ENCODE data around the gene NYAP1. TPM values are rescaled to one million over a fixed set of nuclear protein-coding genes. Genes with fewer than 3 reads are reported as not detected.

The NYAP1 gene
- total and polyA plus RNA-seq, 3 donors from 2014 or later, result 15.7 to 27.3 (median 24.7) TPM

DNA sequence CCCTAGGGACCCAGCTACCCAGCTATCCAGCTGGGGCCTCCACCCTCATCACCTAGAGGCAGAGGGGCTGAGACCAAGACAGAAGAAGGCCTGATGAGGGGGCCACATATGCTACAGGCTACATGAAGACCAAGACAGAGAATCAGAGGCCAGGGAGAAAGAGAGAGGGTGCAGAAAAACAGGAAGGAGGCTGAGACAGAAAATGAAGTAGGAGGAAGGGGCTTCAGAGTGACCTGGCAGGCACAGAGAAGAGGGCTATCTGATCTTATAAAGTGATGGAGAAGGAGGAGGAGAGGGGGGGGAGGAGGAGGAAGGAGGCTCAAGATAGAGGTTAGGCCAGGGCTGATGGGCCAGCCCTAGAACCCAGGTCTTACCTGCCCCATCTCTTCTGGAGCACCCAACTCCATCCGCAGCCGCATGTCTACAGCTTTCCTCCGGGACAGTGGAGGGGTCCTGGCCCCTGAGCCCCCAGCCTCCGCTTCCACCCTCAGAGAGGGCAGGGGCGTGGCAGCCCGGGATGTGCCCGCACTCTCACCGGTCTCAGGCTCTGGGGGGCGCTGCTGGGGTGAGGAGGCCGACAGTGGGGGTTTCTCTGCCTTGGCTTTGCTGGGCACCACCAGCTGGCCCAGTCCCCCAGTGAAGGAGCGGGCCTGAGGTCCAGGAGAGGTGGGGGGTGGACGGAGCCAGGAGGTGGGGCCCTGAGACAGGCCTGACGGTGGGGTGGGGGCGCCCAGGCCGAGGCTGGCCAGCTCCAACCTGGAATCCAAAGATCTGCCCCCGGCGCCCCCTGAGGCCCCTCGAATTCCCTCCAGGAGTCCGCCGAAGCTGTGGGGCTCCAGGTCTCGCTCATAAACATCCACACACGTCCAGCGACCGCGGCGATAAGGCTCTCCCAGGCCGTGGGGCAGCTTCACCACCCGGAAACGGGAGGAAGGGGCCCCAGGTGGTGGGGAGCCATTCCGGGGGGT is 6.5 kb upstream of the NYAP1 start:
- Histone ChIP-seq H3K4me1 (peaks cover 54% of the 10 kb centered on the region), H3K9me3 (no peaks in the 10 kb centered on the region), H3K4me3 (peak overlapping the region; percentile 83 to 98), H3K36me3 (ENCODE audit: low read depth, missing control alignments) (no peaks in the 10 kb centered on the region), H3K27me3 (no peaks in the 10 kb centered on the region), H3K27ac (peak overlapping the region; percentile 93 to 95)
- intact Hi-C loops (cut with DNase I; ENCODE audit: low total_unique reads), result no loop called here
- WGBS, 2 donors, result 23 to 38% methylated on average over 9 to 19 of the region's 30 CpGs
- no peak for TF ChIP-seq POLR2A (IDR thresholded peaks at IDR 0.05)
- TF ChIP-seq, protein P1, sequence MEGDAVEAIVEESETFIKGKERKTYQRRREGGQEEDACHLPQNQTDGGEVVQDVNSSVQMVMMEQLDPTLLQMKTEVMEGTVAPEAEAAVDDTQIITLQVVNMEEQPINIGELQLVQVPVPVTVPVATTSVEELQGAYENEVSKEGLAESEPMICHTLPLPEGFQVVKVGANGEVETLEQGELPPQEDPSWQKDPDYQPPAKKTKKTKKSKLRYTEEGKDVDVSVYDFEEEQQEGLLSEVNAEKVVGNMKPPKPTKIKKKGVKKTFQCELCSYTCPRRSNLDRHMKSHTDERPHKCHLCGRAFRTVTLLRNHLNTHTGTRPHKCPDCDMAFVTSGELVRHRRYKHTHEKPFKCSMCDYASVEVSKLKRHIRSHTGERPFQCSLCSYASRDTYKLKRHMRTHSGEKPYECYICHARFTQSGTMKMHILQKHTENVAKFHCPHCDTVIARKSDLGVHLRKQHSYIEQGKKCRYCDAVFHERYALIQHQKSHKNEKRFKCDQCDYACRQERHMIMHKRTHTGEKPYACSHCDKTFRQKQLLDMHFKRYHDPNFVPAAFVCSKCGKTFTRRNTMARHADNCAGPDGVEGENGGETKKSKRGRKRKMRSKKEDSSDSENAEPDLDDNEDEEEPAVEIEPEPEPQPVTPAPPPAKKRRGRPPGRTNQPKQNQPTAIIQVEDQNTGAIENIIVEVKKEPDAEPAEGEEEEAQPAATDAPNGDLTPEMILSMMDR (IDR thresholded peaks at IDR 0.05), result peak in 1 of 3 experiments; percentile 16
- DNase-seq, result peak; percentile 65

DNA sequence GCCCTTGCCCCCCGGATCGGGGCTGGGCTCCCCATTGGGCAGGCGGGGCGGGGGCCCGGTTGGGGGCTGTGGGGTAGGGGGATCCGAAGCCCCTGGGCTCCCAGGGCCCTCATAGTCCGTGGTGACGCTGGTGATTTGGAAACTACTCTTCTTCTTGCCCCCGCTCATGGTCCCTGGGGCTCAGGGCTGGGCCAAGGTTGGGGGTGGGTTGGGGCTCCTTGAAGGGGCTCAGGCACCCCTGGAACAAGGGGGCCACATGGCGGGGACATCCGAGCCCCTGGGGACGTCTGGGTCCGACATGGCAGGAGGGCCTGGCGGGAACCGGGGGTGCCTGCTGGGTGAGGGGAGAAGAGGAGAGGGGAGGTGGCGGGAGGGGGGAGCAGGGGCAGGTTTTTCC is 5.9 kb upstream of the NYAP1 start:
- H3K36me3 ChIP-seq (ENCODE audit: low read depth, missing control alignments), result no peaks in the 10 kb centered on the region
- no peaks in the 10 kb centered on the region for H3K27me3 ChIP-seq
- DNase-seq, result no peak
- 29 to 59% methylated on average over 6 to 10 of the region's 16 CpGs for WGBS, 2 donors
- no peaks in the 10 kb centered on the region for H3K9me3 ChIP-seq
- peaks cover 53% of the 10 kb centered on the region for H3K4me1 ChIP-seq
- H3K27ac ChIP-seq, result peak overlapping the region; percentile 93 to 95
- peak overlapping the region; percentile 83 to 98 for H3K4me3 ChIP-seq
- TF ChIP-seq, protein P1 (IDR thresholded peaks at IDR 0.05), result no peak
- no peak for TF ChIP-seq POLR2A (IDR thresholded peaks at IDR 0.05)
- intact Hi-C loops (cut with DNase I; ENCODE audit: low total_unique reads), result no loop called here

DNA sequence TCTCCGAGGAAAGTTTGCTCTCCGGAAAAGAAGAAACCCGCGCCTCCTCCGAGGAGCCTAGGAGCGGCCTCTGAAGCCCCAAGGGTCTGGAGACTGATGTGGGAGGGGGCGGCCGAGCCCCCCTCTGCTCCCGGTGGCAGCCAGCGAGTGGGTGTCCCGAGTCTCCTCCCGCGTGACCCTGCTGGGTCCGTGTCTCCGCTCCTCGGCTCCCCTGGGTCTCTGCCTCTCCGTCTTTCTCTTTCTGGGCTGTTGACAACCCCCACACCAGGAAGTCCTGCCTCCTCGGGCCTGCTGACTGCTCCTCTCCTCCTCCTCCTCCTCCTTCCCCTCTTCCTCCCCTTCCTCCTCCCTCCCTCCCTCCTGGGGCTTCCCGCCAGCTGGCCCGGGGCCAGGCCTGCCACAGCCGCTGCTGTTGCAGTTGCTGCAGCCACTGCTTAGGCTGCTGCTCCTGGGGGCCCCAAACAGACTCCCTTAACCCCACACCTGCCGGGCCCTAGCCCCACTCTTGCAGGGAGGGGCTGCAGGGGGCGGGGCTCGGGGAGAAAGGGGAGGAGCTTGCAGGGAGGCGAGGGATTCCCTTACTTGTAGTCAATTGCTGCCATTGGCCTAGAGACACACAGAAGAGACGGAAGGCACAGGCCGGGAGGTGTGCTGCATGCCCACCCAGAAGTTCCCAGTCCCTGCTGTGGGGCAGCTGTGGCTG is 4.6 kb upstream of the NYAP1 start, which contains the start of gene TSC22D4:
Gene TSC22D4, minus strand, starts transcription at position 257 of the 703 bp plus-strand sequence. CDS start 1,176 bp downstream, outside the sequence.
- H3K27me3 ChIP-seq, result no peaks in the 10 kb centered on the region
- TF ChIP-seq, protein P1 (IDR thresholded peaks at IDR 0.05), result no peak
- peak; percentile 79 for TF ChIP-seq POLR2A (IDR thresholded peaks at IDR 0.05)
- intact Hi-C loops (cut with DNase I; ENCODE audit: low total_unique reads), result no loop called here
- H3K9me3 ChIP-seq, result no peaks in the 10 kb centered on the region
- 0 to 2% methylated on average over 10 to 27 of the region's 27 CpGs for WGBS, 2 donors
- no peaks in the 10 kb centered on the region for H3K36me3 ChIP-seq (ENCODE audit: low read depth, missing control alignments)
- H3K4me3 ChIP-seq, result peak within 1 kb of the TSS; percentile 83 to 98
- DNase-seq, result peak; percentile 96
- peaks cover 45% of the 10 kb centered on the region for H3K4me1 ChIP-seq
- peak within 1 kb of the TSS; percentile 93 to 95 for H3K27ac ChIP-seq

DNA sequence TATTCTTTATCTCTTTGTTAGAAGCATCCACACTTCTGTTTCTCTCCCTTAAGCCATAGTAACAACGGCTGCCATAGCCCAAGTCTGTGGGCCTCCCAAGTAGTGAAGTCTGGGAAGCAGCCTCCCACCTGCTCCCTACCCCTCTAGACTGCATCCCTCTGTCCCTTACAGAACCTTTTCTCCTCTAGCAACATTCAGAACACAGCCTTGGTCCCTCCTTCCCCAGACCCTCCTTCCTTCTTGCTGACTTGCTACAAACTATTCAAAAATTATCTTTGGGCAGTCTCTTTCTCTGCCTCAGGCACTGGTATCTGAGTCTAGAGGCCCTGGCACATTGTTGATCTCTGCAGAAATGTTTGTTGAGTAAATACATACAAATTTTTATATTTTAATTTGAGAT is 2.3 kb upstream of the NYAP1 start:
- Histone ChIP-seq H3K4me3 (no peak overlapping the region), H3K9me3 (no peaks in the 10 kb centered on the region), H3K36me3 (ENCODE audit: low read depth, missing control alignments) (no peaks in the 10 kb centered on the region), H3K27ac (peak overlapping the region in 1 of 2 donors; percentile 85), H3K27me3 (no peaks in the 10 kb centered on the region), H3K4me1 (peaks cover 38% of the 10 kb centered on the region)
- TF ChIP-seq, protein P1 (IDR thresholded peaks at IDR 0.05), result no peak
- no peak for TF ChIP-seq POLR2A (IDR thresholded peaks at IDR 0.05)
- peak; percentile 61 for DNase-seq
- intact Hi-C loops (cut with DNase I; ENCODE audit: low total_unique reads), result loop anchor here (5.0 kb wide), 1 partner anchor 76 kb away; no protein-coding TSS in a partner anchor
- WGBS, 2 donors, result 79 to 81% methylated on average over 1 of the region's 1 CpG
